GM12878 (cell line): ENCODE data around the gene PTPRN2. TPM values are rescaled to one million over a fixed set of nuclear protein-coding genes. Genes with fewer than 3 reads are reported as not detected.

ENCODE experiments used
- ATAC-seq: fragments of 200-7000 bp; cut with Tn5 transposase; 3 replicates; pipeline ENCODE4 v1.9.1; 2020; ENCODE audit warnings: mild to moderate bottlenecking, moderate library complexity
- BruUV-seq: library from RNA; stranded (reverse); fragments of 400-500 nt; replicated peaks from 2 replicates; lab custom pipeline; 2021; lab: Mats Ljungman, UMichigan
- CTCF ChIA-PET: fragments of 300-600 bp; sonication (Branson Sonifier 250); formaldehyde crosslinking; extraction: SDS; loops from one replicate; lab custom pipeline; 2021; ENCODE audit warnings: inconsistent platforms; lab: Yijun Ruan, JAX
- POLR2A ChIA-PET: fragments of 350-600 bp; formaldehyde crosslinking; extraction: SDS; loops from one replicate; lab custom pipeline; 2021; ENCODE audit warnings: inconsistent platforms; lab: Charles Lee
- RAD21 ChIA-PET: fragments of 300-600 bp; sonication (Branson Sonifier 250); formaldehyde crosslinking; loops from one replicate; lab custom pipeline; 2023; ENCODE audit warnings: antibody characterized with exemption; ENCODE audit not compliant: unreplicated experiment; lab: Charles Lee
- SMC1A ChIA-PET: fragments of 300-600 bp; sonication (Branson Sonifier 250); formaldehyde crosslinking; loops from one replicate; lab custom pipeline; 2023; ENCODE audit not compliant: unreplicated experiment, uncharacterized antibody; lab: Charles Lee
- DNase-seq: peaks from one replicate; pipeline ENCODE4 v3.0.0-alpha.2; 2011; ENCODE audit warnings: low read depth, low spot score
- FAIRE-seq: peaks from 3 replicates; lab custom pipeline; 2011; peaks lifted over from hg19 to GRCh38; lab: Jason Lieb, UNC
- H2AFZ ChIP-seq: 2 replicates; pipeline ENCODE4 v1.6.0; 2011; ENCODE audit warnings: low read depth, low read length, control low read depth; ENCODE audit not compliant: control insufficient read depth
- H3K27ac ChIP-seq: 2 replicates; pipeline ENCODE4 v1.5.1; 2011; ENCODE audit warnings: control low read depth; ENCODE audit not compliant: control insufficient read depth, insufficient read depth
- H3K27me3 ChIP-seq, 2 experiments: replicated peaks in 1 of 2; 2 replicates each; pipeline versions ENCODE4 v1.6.0 to v1.6.1; 2011; ENCODE audit warnings: low read length in 1 of 2; ENCODE audit not compliant: control insufficient read depth in 2 of 2, insufficient read depth in 2 of 2
- H3K36me3 ChIP-seq, 2 experiments: 2 replicates each; pipeline ENCODE4 v1.5.1; 2011; ENCODE audit warnings: low read length in 1 of 2; ENCODE audit not compliant: control insufficient read depth in 2 of 2, insufficient read depth in 2 of 2
- H3K4me1 ChIP-seq: 2 replicates; pipeline ENCODE4 v1.6.1; 2011; ENCODE audit warnings: mild to moderate bottlenecking, low read length, moderate library complexity, mixed read lengths; ENCODE audit not compliant: control insufficient read depth, insufficient read depth
- H3K4me2 ChIP-seq: 2 replicates; pipeline ENCODE4 v1.6.0; 2011; ENCODE audit warnings: control low read depth; ENCODE audit not compliant: control insufficient read depth, insufficient read depth
- H3K4me3 ChIP-seq: fragments of 200-600 bp; sonication (generic); 2 replicates; pipeline ENCODE4 v1.5.1; 2016
- H3K79me2 ChIP-seq: 2 replicates; pipeline ENCODE4 v1.6.0; 2011; ENCODE audit warnings: low read length; ENCODE audit not compliant: control insufficient read depth, insufficient read depth
- H3K9ac ChIP-seq: 2 replicates; pipeline ENCODE4 v1.8.0; 2011; ENCODE audit warnings: low read length, control low read depth, mixed read lengths; ENCODE audit not compliant: control insufficient read depth, insufficient read depth
- H3K9me3 ChIP-seq: replicated peaks from 3 replicates; pipeline ENCODE4 v1.5.1; 2011; ENCODE audit warnings: mild to moderate bottlenecking, low read length; ENCODE audit not compliant: control insufficient read depth, insufficient read depth
- H4K20me1 ChIP-seq: 2 replicates; pipeline ENCODE4 v1.6.0; 2011; ENCODE audit not compliant: control insufficient read depth, insufficient read depth
- BHLHE40 ChIP-seq, 2 experiments: fragments of 450-650 bp in 1 of 2; IDR thresholded peaks; 2 replicates each; pipeline ENCODE4 v1.6.1; 2011 to 2017; ENCODE audit warnings: low read depth in 2 of 2, borderline replicate concordance in 1 of 2, improper control_type of control experiment in 1 of 2, low read length in 1 of 2, mild to moderate bottlenecking in 1 of 2
- FOXM1 ChIP-seq: IDR thresholded peaks from 2 replicates; pipeline ENCODE4 v1.6.1; 2012; ENCODE audit warnings: low read depth, mild to moderate bottlenecking, inconsistent platforms, low read length, moderate library complexity
- GATAD2B ChIP-seq: fragments of 450-650 bp; conservative IDR thresholded peaks from 2 replicates; pipeline ENCODE4 v1.6.1; 2017; ENCODE audit warnings: low read depth, mild to moderate bottlenecking, moderate library complexity
- MEF2A ChIP-seq: IDR thresholded peaks from 2 replicates; pipeline ENCODE4 v1.6.1; 2011; ENCODE audit warnings: low read depth, mild to moderate bottlenecking, low read length, moderate library complexity; ENCODE audit not compliant: insufficient read depth
- MYB ChIP-seq: fragments of 150-350 bp; IDR thresholded peaks from 2 replicates; pipeline ENCODE4 v1.6.1; 2014; ENCODE audit warnings: mild to moderate bottlenecking, low read depth, low read length, borderline replicate concordance
- NFYA ChIP-seq: IDR thresholded peaks from 2 replicates; pipeline ENCODE4 v1.6.1; 2011; ENCODE audit warnings: low read depth, mild to moderate bottlenecking, low read length, improper control_type of control experiment, borderline replicate concordance
- NR2C2 ChIP-seq: IDR thresholded peaks from 2 replicates; pipeline ENCODE4 v1.6.1; 2011; ENCODE audit warnings: borderline replicate concordance, low read depth; ENCODE audit not compliant: control insufficient read depth, insufficient read length
- SKIL ChIP-seq: fragments of 450-650 bp; IDR thresholded peaks from 2 replicates; pipeline ENCODE4 v1.6.1; 2017; ENCODE audit warnings: mild to moderate bottlenecking, low read depth, inconsistent platforms; ENCODE audit not compliant: poor library complexity, severe bottlenecking
- ZBTB11 ChIP-seq: fragments of 450-650 bp; formaldehyde crosslinking; IDR thresholded peaks from 2 replicates; pipeline ENCODE4 v1.5.0; 2022; ENCODE audit warnings: mild to moderate bottlenecking, missing genetic modification characterization
- WGBS: methylation state at CpG from one replicate; pipeline ENCODE4 v1.1.6; 2016; ENCODE audit warnings: low lambda C conversion rate; ENCODE audit not compliant: insufficient replicate concordance, insufficient coverage; ENCODE audit errors: missing lambda C conversion rate; 5-methylcytosine and 5-hydroxymethylcytosine counted together
- in situ Hi-C: fragments of 300-500 bp; cut with MboI; formaldehyde crosslinking; loops from 9 replicates; pipeline ENCODE4 v1.14.3; 2018; ENCODE audit warnings: mixed read lengths
- intact Hi-C: fragments of 100-400 bp; cut with micrococcal nuclease; formaldehyde crosslinking; loops from one replicate; pipeline ENCODE4 v1.14.2; 2022; ENCODE audit not compliant: unreplicated experiment
- polyA plus RNA-seq, 11 experiments: library from polyadenylated mRNA; depleted of rRNA in 4 of 11; unstranded in 6 of 11; stranded (reverse) in 5 of 11; fragments of >200 nt; fragmentation: Nextera tagmentation in 4 of 11; fragmentation: Illumina TruSeq in 1 of 11; extraction: Ambion mirVana in 4 of 11; extraction: Trizol in 1 of 11; gene quantifications; 1 replicate in 1 of 11; 2 replicates in 10 of 11; pipeline versions ENCODE4 v1.2.1 to v1.2.3, GENCODE V29; 2011 to 2016; ENCODE audit warnings: inconsistent platforms in 2 of 11, missing spikeins in 2 of 11, low read depth in 1 of 11
- total RNA-seq, 4 experiments: library from RNA; depleted of rRNA in 3 of 4; stranded (reverse); fragments of >200 nt in 3 of 4; fragmentation: Illumina TruSeq in 1 of 4; extraction: Trizol in 1 of 4; gene quantifications; 2 replicates each; pipeline versions ENCODE4 v1.2.1 to v1.2.3, GENCODE V29; 2013 to 2021
- TF ChIP-seq, protein P1 (sequence below): IDR thresholded peaks from 2 replicates; pipeline ENCODE4 v1.6.1; 2012; ENCODE audit warnings: low read depth, low read length, improper control_type of control experiment

Gene PTPRN2
- total and polyA plus RNA-seq, 10 of the 15 experiments (the other 5 are each of a cell fraction or from before 2014, with no cell fraction given): 5.4 TPM; not detected in 9

GRCh38 chr7:157851501-157852067, 736.0 kb downstream of the PTPRN2 start (continued):
- TF ChIP-seq BHLHE40 (IDR thresholded peaks at IDR 0.05; ENCODE audit: borderline replicate concordance in 1 of 2, low read depth in 2 of 2, low read length in 1 of 2): no peak
- TF ChIP-seq FOXM1: no peak
- TF ChIP-seq NR2C2: no peak
- TF ChIP-seq MYB: no peak
- TF ChIP-seq, protein P1, sequence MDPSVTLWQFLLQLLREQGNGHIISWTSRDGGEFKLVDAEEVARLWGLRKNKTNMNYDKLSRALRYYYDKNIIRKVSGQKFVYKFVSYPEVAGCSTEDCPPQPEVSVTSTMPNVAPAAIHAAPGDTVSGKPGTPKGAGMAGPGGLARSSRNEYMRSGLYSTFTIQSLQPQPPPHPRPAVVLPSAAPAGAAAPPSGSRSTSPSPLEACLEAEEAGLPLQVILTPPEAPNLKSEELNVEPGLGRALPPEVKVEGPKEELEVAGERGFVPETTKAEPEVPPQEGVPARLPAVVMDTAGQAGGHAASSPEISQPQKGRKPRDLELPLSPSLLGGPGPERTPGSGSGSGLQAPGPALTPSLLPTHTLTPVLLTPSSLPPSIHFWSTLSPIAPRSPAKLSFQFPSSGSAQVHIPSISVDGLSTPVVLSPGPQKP: no peak

GRCh38 chr7:157850481-157851444, 736.9 kb downstream of the PTPRN2 start:
- H2AFZ ChIP-seq: no peak overlapping the region
- ChIA-PET SMC1A (no interaction called here), RAD21 (no interaction called here), CTCF (no interaction called here), POLR2A (no interaction called here)
- H3K36me3 ChIP-seq: no peaks in the 10 kb centered on the region
- no TSS peak for BruUV-seq
- no peaks in the 10 kb centered on the region for H3K79me2 ChIP-seq
- DNase-seq (no peak), ATAC-seq (no peak), FAIRE-seq (no peak)
- no peak overlapping the region for H3K9ac ChIP-seq
- no peaks in the 10 kb centered on the region for H3K27me3 ChIP-seq
- intact Hi-C loops: no loop called here
- no peak overlapping the region for H3K4me3 ChIP-seq
- in situ Hi-C loops: no loop called here
- 45% methylated on average over 20 of the region's 20 CpGs for WGBS
- H3K9me3 ChIP-seq: peaks cover 2% of the 10 kb centered on the region; the same call in 1 of the 3 replicates
- H3K4me1 ChIP-seq: no peaks in the 10 kb centered on the region
- no peaks in the 10 kb centered on the region for H4K20me1 ChIP-seq
- no peak overlapping the region for H3K4me2 ChIP-seq
- no peak overlapping the region for H3K27ac ChIP-seq
- TF ChIP-seq NFYA: no peak
- no peak for TF ChIP-seq SKIL
- TF ChIP-seq ZBTB11 (CRISPR knock-in tag): no peak
- TF ChIP-seq GATAD2B: no peak
- no peak for TF ChIP-seq MEF2A
